Fibroblast of lung (primary cell): Measurements from ENCODE around the gene DPEP1.

Experiments
- CTCF ChIP-seq, 2 donors: IDR thresholded peaks in 1 of 2; conservative IDR thresholded peaks in 1 of 2; 1 replicate in 1 of 2; 2 replicates in 1 of 2; pipeline ENCODE4 v1.5.1; 2011 to 2012; ENCODE audit warnings: low read length in 2 of 2, control low read depth in 1 of 2, inconsistent platforms in 1 of 2, low read depth in 1 of 2, mild to moderate bottlenecking in 1 of 2
- EZH2 ChIP-seq: IDR thresholded peaks from 2 replicates; pipeline ENCODE4 v1.5.1; 2012; ENCODE audit warnings: low read length, control low read depth, mild to moderate bottlenecking; ENCODE audit errors: missing control alignments

- TF ChIP-seq EZH2 = no peak
- no peak for TF ChIP-seq CTCF (conservative IDR thresholded peaks at IDR 0.05 in 1 of 2, IDR thresholded peaks at IDR 0.05 in 1 of 2; ENCODE audit: low read depth in 1 of 2, low read length in 2 of 2)
These were observed 27.2 kb upstream of the DPEP1 start for GRCh38 chr16:89586218-89586617.
